Activated T-helper 1 cell treated with anti-CD3 and anti-CD28 coated beads, Interleukin-12 subunit alpha, Interleukin-12 subunit beta, Interleukin-2, Interleukin-4 antibody, amounts not matched to agents 30 ng/mL and 10 ng/mL and 1 ng/mL, durations not matched to agents 14 hours and 24 hours and 36 hours (primary cell): ENCODE measurements around the gene TFAP2A. TPM values are rescaled to one million over a fixed set of nuclear protein-coding genes. Genes with fewer than 3 reads are reported as not detected.

ENCODE experiments used
- total RNA-seq: library from RNA; stranded (reverse); gene quantifications from 2 replicates; pipeline ENCODE4 v1.2.3, GENCODE V29; 2022

TFAP2A gene
- total RNA-seq, 1 donor from 2014 or later: not detected

Other genes starting within 250 kb of the TFAP2A start
- gene GCNT2, start 106.3 kb upstream of the TFAP2A start, total RNA-seq: 2.0 and 3.0 TPM in 2 replicates